ENCODE results near the gene CPN2.

DNA sequence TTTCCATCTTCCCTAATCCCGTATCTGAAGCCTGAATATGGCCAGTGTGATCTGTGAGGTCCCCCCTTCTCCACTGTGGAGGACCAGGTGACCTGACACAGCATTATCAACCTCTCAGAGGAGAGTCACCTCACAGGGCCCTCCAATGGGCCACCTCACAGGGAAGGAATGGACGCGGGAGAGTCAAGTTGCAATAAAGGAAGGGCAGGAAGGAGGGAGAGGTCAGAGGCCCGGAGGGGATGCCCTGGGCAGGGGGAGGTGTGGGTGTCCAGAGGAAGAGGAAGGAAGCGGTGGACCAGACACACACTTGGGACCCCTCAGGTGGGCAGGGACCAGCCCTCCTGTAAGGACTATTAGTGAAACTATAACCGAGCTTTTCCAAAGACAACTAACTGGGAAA is 33.0 kb upstream of the CPN2 start:
- no peak for TF ChIP-seq POLR2AphosphoS5 (IDR thresholded peaks at IDR 0.05)
- no peak for TF ChIP-seq CTCF (IDR thresholded peaks at IDR 0.05)
- TF ChIP-seq POLR2A (IDR thresholded peaks at IDR 0.05), result no peak
